OCI-LY3 (cell line): Measurements from ENCODE around the gene CELF2.

Source experiments
- CTCF ChIP-seq: fragments of 200-600, 300-600 bp; sonication (generic); IDR thresholded peaks from 2 replicates; pipeline ENCODE4 v1.5.1; 2014; ENCODE audit warnings: antibody characterized with exemption, low read length, low read depth
- EZH2phosphoT487 ChIP-seq: fragments of 200-600 bp; shearing (Covaris generic); IDR thresholded peaks from 2 replicates; pipeline ENCODE4 v1.6.1; 2018; ENCODE audit warnings: antibody characterized with exemption, mixed run types, low read depth

GRCh38 chr10:11331046-11331577 lies 313.4 kb downstream of the CELF2 start:
- TF ChIP-seq CTCF (no peak), EZH2phosphoT487 (no peak)
